HG03280 (cell line): ENCODE data around the gene TBC1D5.

Experiments used
- ATAC-seq: cut with Tn5 transposase; IDR thresholded peaks from one replicate; pipeline ENCODE4 v1.9.1; 2021; ENCODE audit warnings: mild to moderate bottlenecking, moderate library complexity; ENCODE audit not compliant: unreplicated experiment

The TBC1D5 gene

DNA sequence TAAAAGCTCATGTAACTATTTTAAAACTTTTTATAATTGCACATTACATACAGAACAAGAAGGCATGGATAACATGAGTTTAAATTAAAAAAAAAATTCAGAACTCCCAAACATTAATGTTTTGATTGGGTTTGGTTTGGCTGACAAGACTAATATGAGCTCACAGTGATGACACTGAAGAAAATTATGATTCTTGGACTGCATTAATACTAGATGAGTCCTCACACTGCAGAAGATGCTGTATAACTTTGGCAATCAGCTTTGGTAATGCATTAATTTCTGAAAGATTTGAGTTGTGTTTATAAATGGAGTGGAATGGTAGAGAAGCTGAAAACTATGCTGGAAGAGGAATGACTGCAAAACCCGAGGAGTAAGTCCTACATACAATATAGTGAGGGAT, 498.8 kb downstream of the TBC1D5 start:
- ATAC-seq, result no peak

DNA sequence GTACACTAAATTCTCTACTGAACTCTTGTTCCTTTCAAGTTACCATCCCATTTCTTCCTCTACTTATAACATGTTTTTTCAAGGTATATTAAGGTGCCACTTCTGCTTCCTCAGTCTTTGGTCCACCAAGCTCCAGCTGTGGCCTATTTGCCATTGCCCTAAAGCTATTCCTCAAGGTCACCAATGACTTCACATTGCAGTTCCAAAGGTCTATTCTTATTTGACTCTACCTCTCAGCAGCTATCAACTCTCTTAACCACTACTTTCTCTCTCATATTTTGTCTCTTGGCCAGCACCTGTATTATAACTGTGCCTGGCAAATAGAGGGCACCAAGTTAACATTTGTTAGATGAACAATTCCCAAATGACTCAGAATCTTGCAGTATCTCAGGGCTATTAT, 503.0 kb downstream of the TBC1D5 start:
- no peak for ATAC-seq

DNA sequence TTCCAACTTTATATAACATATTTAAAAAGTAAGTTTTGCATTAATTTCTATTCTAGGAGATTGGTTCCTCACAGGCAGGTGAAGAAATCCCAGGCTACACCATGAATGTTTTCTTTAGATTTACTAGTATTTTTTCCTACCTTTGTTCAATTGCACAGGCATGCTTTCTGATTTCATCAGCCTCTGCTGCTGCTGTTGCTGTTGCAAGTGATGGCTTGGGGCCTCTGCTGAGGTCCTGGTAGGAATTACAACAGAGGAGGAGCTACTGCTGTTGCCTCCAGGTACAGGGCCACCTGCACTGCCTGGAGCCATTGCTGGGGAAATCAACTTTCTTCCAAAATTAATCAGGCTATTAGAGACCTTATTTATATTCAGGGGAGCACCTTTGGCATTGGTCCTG, 504.4 kb downstream of the TBC1D5 start:
- no peak for ATAC-seq

DNA sequence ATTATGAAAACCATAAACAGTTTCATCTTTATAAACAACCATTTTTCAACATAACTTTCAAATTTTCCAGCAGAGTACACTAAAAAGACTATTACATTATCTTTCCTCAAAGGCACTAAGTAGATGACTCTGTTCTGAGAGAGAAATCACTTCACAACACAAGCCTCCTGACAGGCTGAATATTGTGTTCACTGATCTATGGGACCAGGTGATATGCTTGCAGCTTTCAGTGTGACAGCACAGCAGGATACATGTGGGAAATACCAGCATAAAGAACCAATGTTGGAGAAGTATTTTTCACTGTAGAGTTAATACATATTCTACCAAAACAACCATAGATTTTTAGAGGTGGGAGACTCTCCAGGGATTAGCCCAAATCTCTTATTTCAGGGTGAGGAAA, 507.1 kb downstream of the TBC1D5 start:
- no peak for ATAC-seq

DNA sequence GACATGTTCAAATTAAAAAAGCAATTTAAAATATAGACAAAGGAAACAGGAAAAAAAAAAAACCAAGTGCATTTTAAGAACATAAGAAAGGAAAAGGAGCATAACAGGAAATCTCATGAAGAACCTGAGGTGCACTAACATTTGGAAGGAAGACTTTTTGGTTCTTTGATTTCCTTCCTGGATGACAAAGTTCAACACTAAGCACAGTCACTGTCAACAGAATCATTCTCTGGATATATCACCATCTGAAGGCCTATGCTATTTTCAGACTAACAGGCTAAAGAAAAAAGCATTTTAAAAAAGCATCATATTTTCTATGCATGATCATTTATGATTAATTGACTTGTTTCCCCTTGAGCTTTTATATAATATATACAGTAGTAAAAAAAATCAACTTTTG, 508.0 kb downstream of the TBC1D5 start:
- ATAC-seq, result no peak

DNA sequence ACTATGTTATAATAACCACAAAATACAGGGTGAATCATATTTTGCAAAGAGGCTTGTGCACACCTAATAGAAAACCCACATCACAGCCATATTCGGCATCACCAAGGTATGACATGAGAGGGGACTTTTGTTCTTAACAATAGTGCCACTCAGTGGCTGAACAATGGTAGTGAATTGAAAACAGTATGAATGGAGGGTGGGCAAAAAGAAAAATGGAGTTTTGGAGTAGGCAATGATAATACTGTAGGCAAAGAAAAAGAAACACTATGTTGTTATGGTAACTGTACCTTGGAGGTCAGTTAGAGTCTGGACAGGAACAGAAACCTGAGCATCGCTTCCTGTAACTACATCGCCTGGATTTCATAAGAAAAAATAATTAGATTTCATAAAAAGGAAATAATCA, 509.0 kb downstream of the TBC1D5 start:
- peak; percentile 87 for ATAC-seq

DNA sequence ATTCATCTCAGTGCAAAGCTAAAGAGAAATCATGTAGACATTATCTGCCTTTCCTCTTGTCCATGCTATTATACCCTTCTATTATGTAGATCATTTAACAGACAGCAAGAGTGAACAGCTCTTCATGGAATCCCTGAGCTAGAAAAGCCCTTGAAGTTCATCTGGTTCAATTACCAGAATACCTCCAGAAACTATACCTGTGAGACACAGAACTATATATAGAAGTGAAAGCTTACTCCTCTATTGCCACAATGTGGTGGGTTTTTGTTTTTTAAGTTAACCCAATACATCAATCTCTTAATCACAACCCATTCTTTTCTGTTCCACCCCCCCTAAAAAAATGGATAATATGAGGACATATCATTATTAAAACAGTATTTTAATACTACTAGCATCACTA, 510.0 kb downstream of the TBC1D5 start:
- no peak for ATAC-seq

DNA sequence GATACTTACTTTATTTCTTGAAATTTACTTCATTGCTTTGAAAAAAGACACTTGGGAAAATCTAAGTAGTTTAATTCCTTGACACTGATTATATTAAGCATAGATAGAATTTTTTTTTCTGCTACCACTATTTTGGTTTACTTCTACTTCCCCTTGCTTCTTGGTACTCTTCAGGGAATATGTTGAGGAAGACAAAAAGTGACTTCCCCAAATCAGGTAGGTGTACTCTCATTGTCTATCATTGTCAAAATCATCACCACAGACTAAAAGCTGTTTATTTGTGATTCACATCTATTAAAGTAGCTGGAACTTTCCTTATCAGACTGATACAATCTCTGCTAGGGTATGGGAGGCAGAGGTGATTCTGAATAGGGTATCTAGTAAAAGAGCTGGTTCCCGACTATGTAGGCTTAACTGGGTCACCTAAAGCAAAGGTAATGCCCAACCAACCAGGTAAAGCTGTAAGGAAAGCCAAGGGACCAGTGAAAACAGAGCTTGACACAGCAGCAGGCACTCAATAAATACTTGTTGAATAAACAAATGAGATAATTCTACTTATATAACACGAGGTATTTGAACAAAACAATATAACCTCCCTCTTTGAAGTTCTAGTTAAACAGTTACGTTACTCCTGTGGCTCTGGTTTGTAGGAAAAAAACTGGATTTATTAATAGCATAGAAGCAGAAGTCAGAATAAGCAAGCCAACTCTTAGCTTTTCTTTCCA, 510.7 kb downstream of the TBC1D5 start:
- no peak for ATAC-seq

DNA sequence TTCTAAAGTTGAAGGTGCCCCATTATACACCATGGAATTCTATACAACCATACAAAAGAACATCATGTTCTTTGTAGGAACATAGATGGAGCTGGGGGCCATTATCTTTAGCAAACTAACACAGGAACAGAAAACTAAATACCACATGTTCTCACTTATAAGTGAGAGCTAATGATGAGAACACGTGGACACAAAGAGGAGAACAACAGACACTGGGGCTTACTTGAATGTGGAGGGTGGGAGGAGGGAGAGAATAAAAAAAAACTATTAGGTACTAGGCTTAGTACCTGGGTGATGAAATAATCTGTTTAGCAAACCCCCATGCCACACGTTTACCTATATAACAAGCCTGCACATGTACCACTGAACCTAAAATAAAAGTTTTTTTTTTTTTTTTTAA, 515.0 kb downstream of the TBC1D5 start:
- no peak for ATAC-seq

DNA sequence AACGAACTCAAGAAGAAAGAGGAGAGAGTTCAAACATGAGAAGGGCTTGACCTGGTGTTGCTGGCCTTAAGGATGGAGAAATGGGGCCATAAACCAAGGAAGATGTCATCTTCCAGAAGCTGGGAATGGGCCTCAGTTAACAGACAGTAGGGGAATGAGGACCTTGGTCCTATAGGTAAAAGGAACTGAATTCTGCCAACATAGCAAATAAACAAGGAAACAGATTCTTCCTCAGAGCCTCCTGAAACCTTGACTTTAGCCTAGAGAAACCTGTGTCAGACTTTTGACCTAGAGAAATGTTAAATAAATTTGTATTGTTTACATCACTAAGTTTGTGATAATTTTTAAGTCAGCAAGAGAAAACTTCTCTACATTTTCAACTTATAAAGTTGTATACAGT, 520.9 kb downstream of the TBC1D5 start:
- no peak for ATAC-seq

DNA sequence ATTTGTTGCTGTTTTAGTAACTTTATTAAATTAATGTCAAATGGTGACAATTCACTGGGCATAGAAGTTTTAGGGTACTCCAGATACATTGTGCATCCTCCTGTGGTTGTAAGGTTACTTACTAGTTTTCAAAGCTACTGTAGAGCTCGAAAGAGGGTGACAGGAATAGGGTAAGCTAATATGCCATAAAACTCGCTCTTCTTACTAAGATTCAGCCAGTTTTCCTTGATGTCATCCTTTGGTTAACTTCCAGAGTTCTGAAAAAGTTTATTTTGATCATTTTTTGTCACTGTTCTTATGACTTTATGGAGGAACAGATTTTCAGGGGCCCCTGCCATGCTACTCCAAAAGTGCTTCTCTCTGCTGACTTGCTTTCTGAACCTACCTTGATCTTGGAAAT, 522.8 kb downstream of the TBC1D5 start:
- ATAC-seq, result no peak

DNA sequence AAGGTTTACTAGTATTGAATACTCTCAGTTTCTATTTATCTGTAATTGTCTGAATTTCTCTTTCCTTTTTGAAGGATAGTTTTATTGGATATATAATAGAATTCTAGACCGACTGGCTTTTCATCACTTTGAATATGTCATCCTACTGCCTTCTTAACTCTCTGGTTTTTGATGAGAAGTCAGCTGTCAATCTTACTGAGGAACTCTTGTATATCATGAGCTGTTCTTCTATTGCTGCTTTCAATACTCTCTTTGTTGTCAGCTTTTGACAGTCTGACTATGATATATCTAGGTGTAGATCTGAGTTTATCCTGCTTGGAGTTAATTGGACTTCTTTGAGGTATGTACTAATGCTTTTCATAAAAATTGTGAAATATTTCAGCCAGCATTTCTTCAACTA, 523.8 kb downstream of the TBC1D5 start:
- ATAC-seq, result no peak

DNA sequence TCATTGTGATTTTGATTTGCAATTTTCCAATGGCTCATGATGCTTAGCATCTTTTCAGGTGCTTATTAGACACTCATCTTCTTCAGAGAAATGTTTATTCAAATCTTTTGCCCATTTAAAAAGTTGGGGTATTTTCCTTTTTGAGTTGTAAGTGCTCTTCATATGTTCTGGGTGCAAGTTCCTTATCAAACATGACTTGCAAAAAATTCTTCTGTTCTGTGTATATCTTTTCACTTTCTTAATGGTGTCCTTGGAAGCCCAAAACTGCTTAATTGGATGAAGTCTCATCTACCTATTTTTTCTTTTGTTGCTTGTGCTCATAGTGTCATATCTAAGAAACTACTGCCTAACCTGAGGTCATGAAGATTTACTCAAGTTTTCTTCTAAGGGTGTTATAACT, 524.8 kb downstream of the TBC1D5 start:
- no peak for ATAC-seq

DNA sequence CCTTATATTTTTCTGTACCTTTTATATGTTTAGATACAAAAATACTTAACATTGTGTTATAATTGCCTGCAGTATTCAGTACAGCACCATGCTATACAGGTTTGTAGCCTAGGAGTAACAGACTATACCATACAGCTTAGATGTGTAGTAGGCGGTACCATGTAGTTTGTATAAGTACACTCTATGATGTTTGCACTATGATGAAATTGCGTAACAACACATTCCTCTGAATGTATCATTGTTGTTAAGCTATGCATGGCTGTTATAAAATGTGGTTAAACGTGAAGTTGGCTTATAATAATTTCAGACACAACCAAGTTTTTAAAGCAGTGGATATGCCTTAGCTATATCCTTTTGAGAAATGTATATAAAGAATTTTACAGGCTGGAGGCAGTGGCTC, 529.3 kb downstream of the TBC1D5 start:
- no peak for ATAC-seq

DNA sequence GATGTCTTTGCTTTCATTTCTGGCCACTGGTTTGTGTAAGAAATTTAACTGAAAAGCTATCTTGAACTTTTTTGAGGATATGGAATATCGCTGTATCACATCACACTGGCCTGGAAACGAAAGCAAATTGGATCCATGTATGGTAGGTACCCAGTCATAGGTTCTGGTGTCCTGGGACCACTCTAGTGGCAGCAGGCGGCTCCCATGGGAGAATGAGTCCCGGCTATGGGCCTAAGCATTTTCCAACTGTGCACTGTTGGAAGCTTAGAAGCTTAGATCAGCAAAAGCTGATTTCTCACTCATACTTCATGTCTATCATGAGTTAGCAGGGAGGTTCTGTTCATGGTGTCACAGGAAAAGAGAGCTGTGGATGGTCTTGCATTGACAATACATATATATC, 534.5 kb downstream of the TBC1D5 start:
- no peak for ATAC-seq

DNA sequence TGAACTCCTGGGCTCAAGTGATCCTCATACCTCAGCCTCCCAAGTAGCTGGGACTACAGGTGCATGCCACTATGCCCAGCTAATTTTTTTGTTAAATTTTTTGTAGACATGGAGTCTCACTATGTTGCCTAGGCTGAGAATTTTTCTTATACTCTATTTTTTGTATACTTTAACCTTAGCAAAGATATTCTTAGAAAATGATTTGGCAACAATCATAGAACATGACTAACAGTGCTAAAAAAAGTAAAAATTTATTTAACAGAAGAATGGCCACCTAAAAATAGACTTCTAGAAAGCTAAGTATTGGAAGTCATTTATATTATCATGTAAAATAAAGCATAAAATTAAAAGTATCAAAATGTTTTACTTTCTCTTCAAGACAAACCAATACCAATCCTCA, 535.4 kb downstream of the TBC1D5 start:
- no peak for ATAC-seq

DNA sequence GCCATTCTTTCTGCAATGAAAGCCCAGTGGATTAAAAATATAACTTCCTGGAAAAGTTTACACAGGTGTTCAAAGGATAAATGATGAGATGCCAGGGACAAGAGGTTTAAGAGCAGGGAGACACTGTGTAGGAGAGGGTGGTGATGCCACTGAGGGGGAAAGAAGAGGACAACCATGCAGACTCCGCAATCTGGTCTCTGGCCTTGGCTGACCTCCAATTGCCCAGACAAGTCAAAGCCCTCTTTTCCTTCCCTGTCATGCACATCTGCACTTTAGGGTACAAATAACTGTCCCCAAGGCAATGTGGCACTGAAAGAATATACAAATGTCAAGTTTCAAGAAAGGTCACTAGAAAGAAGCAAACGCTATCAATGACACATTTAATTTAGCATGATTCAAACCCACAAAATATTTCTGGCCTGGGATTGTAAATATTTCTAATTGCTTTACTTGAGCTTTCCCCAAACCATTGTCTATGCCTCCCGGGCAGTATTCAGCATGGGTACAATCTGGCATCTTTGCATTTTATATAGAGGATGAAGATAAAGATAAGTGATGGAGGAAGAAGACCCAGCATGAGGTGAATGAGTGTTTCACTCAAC, 538.3 kb downstream of the TBC1D5 start:
- no peak for ATAC-seq

DNA sequence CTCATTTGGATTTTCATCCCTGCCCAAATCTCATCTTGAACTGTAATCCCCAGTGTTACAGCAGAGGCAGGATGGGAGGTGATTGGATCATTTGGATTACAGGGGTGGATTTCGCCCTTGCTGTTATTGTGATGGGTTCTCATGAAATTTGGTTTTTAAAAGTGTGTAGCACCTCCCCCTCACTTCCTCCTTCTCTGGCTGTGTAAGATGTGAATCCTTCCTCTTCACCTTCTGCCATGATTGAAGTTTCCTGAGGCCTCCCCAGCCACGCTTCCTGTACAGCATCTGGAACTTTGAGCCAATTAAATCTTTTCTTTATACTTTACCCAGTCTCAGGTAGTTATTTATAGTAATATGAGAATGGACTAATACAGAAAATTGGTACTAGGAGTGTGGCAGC, 540.9 kb downstream of the TBC1D5 start:
- ATAC-seq, result no peak

DNA sequence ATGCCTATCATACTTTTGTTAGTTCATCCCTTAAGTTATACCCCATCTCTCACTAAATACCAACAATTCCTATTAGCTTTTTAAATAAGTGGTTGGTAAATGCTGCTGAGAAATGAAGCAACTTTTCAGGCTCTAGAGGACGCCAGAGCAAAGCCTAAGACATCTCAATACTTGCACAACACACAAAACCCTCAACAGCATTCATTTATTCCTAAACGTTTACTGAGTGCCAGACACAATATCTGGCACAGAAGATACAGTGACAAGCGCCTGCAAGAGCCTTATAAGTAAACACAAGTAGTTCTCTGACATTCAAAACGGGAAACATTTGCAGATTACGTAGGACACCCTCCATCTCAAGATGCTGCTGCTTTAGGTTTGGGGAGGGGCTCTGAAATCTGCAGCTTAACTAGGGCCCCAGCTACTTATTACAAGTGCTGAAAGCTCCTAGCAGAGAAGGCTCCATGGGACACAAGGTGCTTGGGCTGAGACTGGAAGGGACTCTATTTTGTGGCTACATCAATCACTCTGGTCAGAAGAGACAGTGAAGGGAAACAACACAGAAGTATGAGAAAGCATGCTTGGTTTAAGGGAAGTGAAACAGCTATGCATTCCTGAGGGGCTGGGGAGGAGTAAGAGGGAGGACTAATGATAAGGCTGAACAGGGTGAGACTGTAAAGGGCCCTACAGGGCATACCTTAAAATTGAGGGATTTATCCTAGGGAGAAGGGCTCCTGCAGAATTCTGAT, 546.4 kb downstream of the TBC1D5 start:
- peak; percentile 79 for ATAC-seq

DNA sequence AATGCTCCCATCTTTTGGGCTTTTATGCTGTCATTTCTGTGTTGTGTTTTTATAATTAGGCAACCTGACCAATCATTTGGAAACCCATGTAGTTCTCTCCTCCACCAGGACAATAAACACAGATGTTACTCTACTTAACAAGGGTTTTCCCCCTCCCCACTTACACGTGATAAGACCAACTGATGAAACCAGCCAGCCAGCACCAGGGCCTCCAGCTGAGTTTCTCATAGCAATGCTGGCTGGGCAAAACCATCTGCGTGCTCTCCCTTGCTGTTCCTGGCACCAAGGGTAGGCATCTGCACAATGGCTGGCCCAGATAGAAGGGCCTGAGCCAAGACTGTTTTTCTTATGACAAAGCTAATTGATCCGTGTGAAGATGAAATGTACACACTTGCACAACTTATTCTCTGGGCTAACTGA, 547.2 kb downstream of the TBC1D5 start:
- ATAC-seq, result peak; percentile 94

DNA sequence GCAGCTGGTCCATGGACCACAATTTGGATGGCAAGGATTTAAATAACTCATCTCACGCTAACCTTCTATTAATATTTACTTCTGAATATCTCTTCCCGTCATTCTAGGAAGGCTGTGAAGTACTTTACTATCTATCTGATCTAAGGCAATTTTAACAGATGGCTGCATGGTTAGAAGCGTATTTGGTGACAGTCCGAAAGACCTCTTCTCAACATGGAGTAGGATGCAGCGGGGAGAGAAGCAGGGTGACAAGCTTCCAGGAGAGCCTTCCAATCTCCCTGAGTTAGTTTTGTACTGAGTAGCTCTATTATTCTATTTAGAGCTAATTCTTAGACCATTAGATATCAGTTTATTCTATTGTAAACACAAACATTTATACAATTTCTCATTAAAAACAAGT, 548.3 kb downstream of the TBC1D5 start:
- ATAC-seq, result no peak

DNA sequence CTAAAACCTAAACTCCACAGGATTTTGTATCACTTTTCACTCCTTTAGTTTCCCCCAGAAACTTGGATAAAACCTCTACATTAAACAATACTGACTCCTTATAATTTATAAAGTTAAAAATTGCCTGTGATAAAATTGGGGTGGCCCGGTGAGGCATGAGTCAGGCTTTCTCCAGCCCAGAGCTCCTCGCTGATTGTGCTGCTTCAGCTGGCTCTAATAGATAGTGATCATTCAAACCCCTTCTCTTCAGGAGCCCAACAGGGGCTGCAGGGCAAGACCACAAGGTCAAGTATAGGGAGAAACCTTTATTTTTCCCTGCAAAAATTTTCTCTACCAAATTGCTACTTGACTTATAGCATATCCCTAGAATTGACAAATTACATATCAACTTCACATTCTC, 549.4 kb downstream of the TBC1D5 start:
- ATAC-seq, result no peak
